Mucosa of descending colon (tissue), 3 donors: ENCODE results near the gene PRXL2C. TPM values are rescaled to one million over a fixed set of nuclear protein-coding genes. Genes with fewer than 3 reads are reported as not detected.

Source experiments
- ATAC-seq: fragments of 200-7000 bp; cut with Tn5 transposase; one replicate; pipeline ENCODE4 v1.9.1; 2020; ENCODE audit warnings: mild to moderate bottlenecking, moderate library complexity
- DNase-seq, 3 donors: peaks; one replicate each; pipeline ENCODE4 v3.0.0-alpha.2; 2020
- H3K36me3 ChIP-seq: fragments of 200-600 bp; one replicate; pipeline ENCODE4 v1.8.0; 2021; ENCODE audit warnings: low read depth, mild to moderate bottlenecking
- H3K4me1 ChIP-seq: fragments of 200-600 bp; one replicate; pipeline ENCODE4 v1.8.0; 2021; ENCODE audit warnings: low read depth, mild to moderate bottlenecking
- H3K4me3 ChIP-seq: fragments of 200-600 bp; one replicate; pipeline ENCODE4 v1.8.0; 2021; ENCODE audit warnings: mild to moderate bottlenecking
- H3K9me3 ChIP-seq: fragments of 200-600 bp; one replicate; pipeline ENCODE4 v1.8.0; 2021; ENCODE audit warnings: mild to moderate bottlenecking
- intact Hi-C, 2 donors: fragments of 100-400 bp; cut with DNase I in 1 of 2; cut with micrococcal nuclease in 1 of 2; formaldehyde crosslinking; loops; one replicate each; pipeline versions ENCODE4 v1.11.0 to v1.11.1; 2022; cut with DNase I, micrococcal nuclease
- total RNA-seq, 3 donors: library from RNA; stranded (reverse); fragmentation: NEBNext Ultra II Directional in 2 of 3; extraction: Animal tissue kit (Norgen Biotek cat#: 25700) in 2 of 3; gene quantifications; one replicate each; pipeline versions ENCODE4 v1.2.1 to v1.2.4, GENCODE V29; 2021 to 2023
- TF ChIP-seq, protein P1 (sequence below): fragments of 200-600 bp; IDR thresholded peaks from one replicate; pipeline ENCODE4 v1.8.0; 2022; ENCODE audit warnings: antibody characterized with exemption, mild to moderate bottlenecking
- donor health status: DM: no; HTN: no; CAD: no; lungs with moderate emphysema.
- donor health status: DM: no; HTN: no; CAD: no.
- donor health status: DM: no; HTN: yes; CAD: no.

PRXL2C gene
- total RNA-seq, 3 donors from 2014 or later, result 2.5 to 15.1 (median 8.8) TPM

- Histone ChIP-seq H3K4me3 (no peak overlapping the region), H3K4me1 (no peaks in the 10 kb centered on the region)
- ATAC-seq, result no peak
Observed at GRCh38 chr9:96603305-96604003, 51.7 kb downstream of the PRXL2C start.

GRCh38 chr9:96599298-96599697 lies 55.8 kb downstream of the PRXL2C start:
- no peaks in the 10 kb centered on the region for H3K36me3 ChIP-seq
- no peak overlapping the region for H3K4me3 ChIP-seq
- DNase-seq (no peak), ATAC-seq (no peak)
- H3K4me1 ChIP-seq, result no peaks in the 10 kb centered on the region
- TF ChIP-seq, protein P1, sequence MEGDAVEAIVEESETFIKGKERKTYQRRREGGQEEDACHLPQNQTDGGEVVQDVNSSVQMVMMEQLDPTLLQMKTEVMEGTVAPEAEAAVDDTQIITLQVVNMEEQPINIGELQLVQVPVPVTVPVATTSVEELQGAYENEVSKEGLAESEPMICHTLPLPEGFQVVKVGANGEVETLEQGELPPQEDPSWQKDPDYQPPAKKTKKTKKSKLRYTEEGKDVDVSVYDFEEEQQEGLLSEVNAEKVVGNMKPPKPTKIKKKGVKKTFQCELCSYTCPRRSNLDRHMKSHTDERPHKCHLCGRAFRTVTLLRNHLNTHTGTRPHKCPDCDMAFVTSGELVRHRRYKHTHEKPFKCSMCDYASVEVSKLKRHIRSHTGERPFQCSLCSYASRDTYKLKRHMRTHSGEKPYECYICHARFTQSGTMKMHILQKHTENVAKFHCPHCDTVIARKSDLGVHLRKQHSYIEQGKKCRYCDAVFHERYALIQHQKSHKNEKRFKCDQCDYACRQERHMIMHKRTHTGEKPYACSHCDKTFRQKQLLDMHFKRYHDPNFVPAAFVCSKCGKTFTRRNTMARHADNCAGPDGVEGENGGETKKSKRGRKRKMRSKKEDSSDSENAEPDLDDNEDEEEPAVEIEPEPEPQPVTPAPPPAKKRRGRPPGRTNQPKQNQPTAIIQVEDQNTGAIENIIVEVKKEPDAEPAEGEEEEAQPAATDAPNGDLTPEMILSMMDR, result no peak
- intact Hi-C loops, result no loop called here
- H3K9me3 ChIP-seq, result no peaks in the 10 kb centered on the region

More at GRCh38 chr9:96603305-96604003, 51.7 kb downstream of the PRXL2C start:
- no peaks in the 10 kb centered on the region for H3K9me3 ChIP-seq
- TF ChIP-seq, protein P1, result no peak
- intact Hi-C loops, result no loop called here
- H3K36me3 ChIP-seq, result no peaks in the 10 kb centered on the region
- DNase-seq, result no peak

DNA sequence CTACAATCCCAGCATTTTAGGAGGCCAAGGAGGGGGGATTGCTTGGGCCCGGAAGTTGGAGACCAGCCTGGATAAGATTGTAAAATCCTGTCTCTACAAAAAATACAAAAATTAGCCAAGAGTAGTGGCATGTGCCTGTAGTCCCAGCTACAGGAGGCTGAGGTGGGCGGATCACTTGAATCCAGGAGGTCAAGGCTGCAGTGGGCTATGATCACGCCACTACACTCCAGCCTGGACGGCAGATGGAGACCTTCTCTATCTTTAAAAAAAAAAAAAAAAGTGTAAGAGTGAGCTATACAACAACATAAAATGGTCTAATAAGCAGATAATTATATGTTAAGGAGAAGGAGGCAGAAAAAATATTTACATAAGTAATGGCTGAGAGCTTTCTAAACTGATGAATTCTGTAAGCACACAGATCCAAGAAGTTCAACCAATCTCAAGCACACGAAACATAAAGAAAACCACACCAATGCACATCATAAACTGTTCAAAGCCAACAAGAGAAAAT lies 58.5 kb downstream of the PRXL2C start:
- no peak for DNase-seq
- H3K9me3 ChIP-seq, result no peaks in the 10 kb centered on the region
- ATAC-seq, result no peak
- no peaks in the 10 kb centered on the region for H3K36me3 ChIP-seq
- TF ChIP-seq, protein P1, result no peak
- no peaks in the 10 kb centered on the region for H3K4me1 ChIP-seq
- intact Hi-C loops, result no loop called here
- H3K4me3 ChIP-seq, result no peak overlapping the region

Other genes with a start within 250 kb of the PRXL2C start
- gene ZNF367, start 236.9 kb downstream of the PRXL2C start, total RNA-seq, result 1 to 10 TPM; 1.4 to 5.1 (median 2.6) TPM
- 10 to 100 TPM in 1 of 3 donors, 1 to 10 TPM in 2; 2.5 to 14.1 (median 3.8) TPM for gene HABP4, start 205.1 kb downstream of the PRXL2C start, total RNA-seq
- gene CDC14B, start 35.5 kb downstream of the PRXL2C start, total RNA-seq, result 10 to 100 TPM; 14.2 to 21.2 (median 16.2) TPM
- 10 to 100 TPM in 1 of 3 donors, 1 to 10 TPM in 2; 7.5 to 13.5 (median 7.8) TPM for gene ZNF510, start 122.8 kb upstream of the PRXL2C start, total RNA-seq
- 1 to 10 TPM; 5.5 to 9.6 (median 8.2) TPM for gene ZNF782, start 199.2 kb upstream of the PRXL2C start, total RNA-seq